ENCODE results near the gene LRSAM1.
"Not testable (repeated sequence)": the region's sequence is repeated elsewhere in the genome, so short reads cannot be mapped to it uniquely, and the experiment has no call there.

The LRSAM1 gene

GRCh38 chr9:127463382-127463781, 12.1 kb downstream of the LRSAM1 start:
- no peak for DNase-seq

- DNase-seq = no peak
These were observed 12.6 kb downstream of the LRSAM1 start for GRCh38 chr9:127463911-127464310.

- not testable (repeated sequence) for DNase-seq
These were observed 15.2 kb downstream of the LRSAM1 start for GRCh38 chr9:127466407-127466917.

- no peak for DNase-seq
These were observed 16.3 kb downstream of the LRSAM1 start for GRCh38 chr9:127467621-127468020.

- no peak for DNase-seq
These were observed 19.4 kb downstream of the LRSAM1 start for GRCh38 chr9:127470662-127471061.

- no peak for DNase-seq
These were observed 22.2 kb downstream of the LRSAM1 start for GRCh38 chr9:127473501-127473900.

GRCh38 chr9:127473932-127474331, 22.6 kb downstream of the LRSAM1 start:
- no peak for DNase-seq

- DNase-seq = no peak
These were observed 23.3 kb downstream of the LRSAM1 start for GRCh38 chr9:127474592-127474991.

GRCh38 chr9:127479507-127480081, 28.3 kb downstream of the LRSAM1 start:
- DNase-seq = no peak

- no peak for DNase-seq
These were observed 31.4 kb downstream of the LRSAM1 start for GRCh38 chr9:127482662-127483061.

- no peak for DNase-seq
These were observed 34.7 kb downstream of the LRSAM1 start for GRCh38 chr9:127485995-127486394.

GRCh38 chr9:127488946-127489345, 37.6 kb downstream of the LRSAM1 start:
- no peak for DNase-seq

- no peak for DNase-seq
These were observed 38.3 kb downstream of the LRSAM1 start for GRCh38 chr9:127489471-127490115.

GRCh38 chr9:127490535-127491230, 39.4 kb downstream of the LRSAM1 start:
- no peak for DNase-seq

GRCh38 chr9:127491516-127491915, 40.2 kb downstream of the LRSAM1 start:
- no peak for DNase-seq

GRCh38 chr9:127492616-127493015, 41.3 kb downstream of the LRSAM1 start:
- no peak for DNase-seq

GRCh38 chr9:127493592-127494303, 42.4 kb downstream of the LRSAM1 start:
- DNase-seq = no peak

- no peak for DNase-seq
These were observed 43.0 kb downstream of the LRSAM1 start for GRCh38 chr9:127494304-127494702.

GRCh38 chr9:127495884-127496555, 44.7 kb downstream of the LRSAM1 start:
- DNase-seq = no peak

GRCh38 chr9:127496974-127497373, 45.7 kb downstream of the LRSAM1 start:
- no peak for DNase-seq

GRCh38 chr9:127497656-127498290, 46.5 kb downstream of the LRSAM1 start:
- DNase-seq = no peak

- no peak for DNase-seq
These were observed 47.0 kb downstream of the LRSAM1 start for GRCh38 chr9:127498298-127498697.
